Caco-2 (cell line): ENCODE results near the gene SLC41A2. TPM values are rescaled to one million over a fixed set of nuclear protein-coding genes. Genes with fewer than 3 reads are reported as not detected.

Experiments used
- BruUV-seq: library from RNA; stranded (reverse); fragments of 400-500 nt; replicated peaks from 2 replicates; lab custom pipeline; 2021; lab: Mats Ljungman, UMichigan
- CTCF ChIA-PET: fragments of 300-600 bp; sonication (Branson Sonifier 250); formaldehyde crosslinking; loops from one replicate; lab custom pipeline; 2022; ENCODE audit warnings: antibody characterized with exemption; lab: Charles Lee
- POLR2A ChIA-PET: fragments of 300-600 bp; sonication (Branson Sonifier 250); formaldehyde crosslinking; loops from one replicate; lab custom pipeline; 2022; ENCODE audit warnings: antibody characterized with exemption; lab: Charles Lee
- DNase-seq, 2 experiments: peaks; one replicate each; pipeline versions ENCODE4 v3.0.0 to v3.0.0-alpha.2; 2020 to 2022
- H3K27me3 ChIP-seq: replicated peaks from 2 replicates; pipeline ENCODE4 v1.6.0; 2011; ENCODE audit warnings: low read length; ENCODE audit not compliant: control insufficient read depth, insufficient read depth
- H3K36me3 ChIP-seq: 2 replicates; pipeline ENCODE4 v1.5.1; 2011; ENCODE audit warnings: low read length; ENCODE audit not compliant: control insufficient read depth, insufficient read depth
- H3K4me1 ChIP-seq: fragments of 250-450 bp; sonication (Bioruptor Pico); 2 replicates; pipeline ENCODE4 v1.5.1; 2020; ENCODE audit warnings: mild to moderate bottlenecking
- H3K4me3 ChIP-seq: 2 replicates; pipeline ENCODE4 v1.5.1; 2011; ENCODE audit warnings: low read depth, mild to moderate bottlenecking, control low read depth, low read length
- H3K9me3 ChIP-seq: fragments of 250-450 bp; sonication (Bioruptor Pico); 2 replicates; pipeline ENCODE4 v1.5.1; 2020; ENCODE audit warnings: mild to moderate bottlenecking, moderate library complexity
- H3K27ac Mint-ChIP-seq: one replicate; pipeline ENCODE4 v1.8.0; 2022; ENCODE audit warnings: mixed read lengths; ENCODE audit not compliant: unreplicated experiment
- H3K27me3 Mint-ChIP-seq: one replicate; pipeline ENCODE4 v1.8.0; 2022; ENCODE audit warnings: mixed read lengths; ENCODE audit not compliant: insufficient read depth, unreplicated experiment
- H3K36me3 Mint-ChIP-seq: one replicate; pipeline ENCODE4 v1.8.0; 2022; ENCODE audit warnings: mild to moderate bottlenecking, mixed read lengths; ENCODE audit not compliant: insufficient read depth, unreplicated experiment
- H3K4me1 Mint-ChIP-seq: one replicate; pipeline ENCODE4 v1.8.0; 2022; ENCODE audit warnings: low read depth, mixed read lengths; ENCODE audit not compliant: unreplicated experiment
- H3K4me3 Mint-ChIP-seq: one replicate; pipeline ENCODE4 v1.8.0; 2022; ENCODE audit warnings: mild to moderate bottlenecking, moderate library complexity, mixed read lengths; ENCODE audit not compliant: unreplicated experiment
- H3K9me3 Mint-ChIP-seq: one replicate; pipeline ENCODE4 v1.8.0; 2022; ENCODE audit warnings: mixed read lengths; ENCODE audit not compliant: unreplicated experiment
- intact Hi-C: fragments of 100-400 bp; cut with micrococcal nuclease; formaldehyde crosslinking; loops from one replicate; pipeline ENCODE4 v1.10.0; 2022; ENCODE audit not compliant: unreplicated experiment
- total RNA-seq: library from RNA; stranded (reverse); gene quantifications from 2 replicates; pipeline ENCODE4 v1.2.3, GENCODE V29; 2022
- TF ChIP-seq, protein P1 (sequence below), 2 experiments: fragments of 200-600 bp in 1 of 2; IDR thresholded peaks; 1 replicate in 1 of 2; 2 replicates in 1 of 2; pipeline versions ENCODE4 v1.5.1 to v1.8.0; 2011 to 2022; ENCODE audit warnings: antibody characterized with exemption in 1 of 2, control low read depth in 1 of 2, inconsistent platforms in 1 of 2, low read depth in 1 of 2, low read length in 1 of 2, mild to moderate bottlenecking in 1 of 2, moderate library complexity in 1 of 2; ENCODE audit not compliant: insufficient read depth in 1 of 2, severe bottlenecking in 1 of 2, unreplicated experiment in 1 of 2

SLC41A2 gene
- total RNA-seq, 1 experiment from 2014 or later = 21.6 TPM

DNA sequence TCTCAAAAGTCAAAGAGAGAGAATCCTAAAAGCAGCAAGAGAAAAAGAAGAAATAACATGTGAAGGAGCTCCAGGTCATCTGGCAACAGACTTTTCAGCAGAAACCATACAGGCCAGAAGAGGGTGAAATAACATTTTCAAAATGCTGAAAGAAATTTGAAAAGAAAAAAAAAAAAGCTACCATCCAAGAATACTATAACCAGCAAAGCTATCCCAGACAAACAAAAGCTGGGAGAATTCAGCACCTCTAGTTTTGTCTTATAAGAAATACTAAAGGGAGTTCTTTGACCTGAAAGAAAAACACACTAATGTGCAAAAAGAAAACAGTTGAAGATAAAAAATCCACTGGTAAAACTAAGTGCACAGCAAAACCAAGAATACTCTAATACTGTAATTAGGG lies 36.8 kb downstream of the SLC41A2 start:
- no peak for DNase-seq
- Mint-ChIP-seq H3K9me3 (peaks cover 16% of the 10 kb centered on the region), H3K27me3 (no peaks in the 10 kb centered on the region), H3K36me3 (no peaks in the 10 kb centered on the region), H3K4me3 (no peak overlapping the region), H3K4me1 (no peaks in the 10 kb centered on the region), H3K27ac (no peak overlapping the region)
- H3K27me3 ChIP-seq = no peaks in the 10 kb centered on the region
- intact Hi-C loops = no loop called here
- no peak overlapping the region for H3K4me3 ChIP-seq
- BruUV-seq = no TSS peak
- H3K36me3 ChIP-seq = no peaks in the 10 kb centered on the region
- CTCF ChIA-PET = no interaction called here
- TF ChIP-seq, protein P1, sequence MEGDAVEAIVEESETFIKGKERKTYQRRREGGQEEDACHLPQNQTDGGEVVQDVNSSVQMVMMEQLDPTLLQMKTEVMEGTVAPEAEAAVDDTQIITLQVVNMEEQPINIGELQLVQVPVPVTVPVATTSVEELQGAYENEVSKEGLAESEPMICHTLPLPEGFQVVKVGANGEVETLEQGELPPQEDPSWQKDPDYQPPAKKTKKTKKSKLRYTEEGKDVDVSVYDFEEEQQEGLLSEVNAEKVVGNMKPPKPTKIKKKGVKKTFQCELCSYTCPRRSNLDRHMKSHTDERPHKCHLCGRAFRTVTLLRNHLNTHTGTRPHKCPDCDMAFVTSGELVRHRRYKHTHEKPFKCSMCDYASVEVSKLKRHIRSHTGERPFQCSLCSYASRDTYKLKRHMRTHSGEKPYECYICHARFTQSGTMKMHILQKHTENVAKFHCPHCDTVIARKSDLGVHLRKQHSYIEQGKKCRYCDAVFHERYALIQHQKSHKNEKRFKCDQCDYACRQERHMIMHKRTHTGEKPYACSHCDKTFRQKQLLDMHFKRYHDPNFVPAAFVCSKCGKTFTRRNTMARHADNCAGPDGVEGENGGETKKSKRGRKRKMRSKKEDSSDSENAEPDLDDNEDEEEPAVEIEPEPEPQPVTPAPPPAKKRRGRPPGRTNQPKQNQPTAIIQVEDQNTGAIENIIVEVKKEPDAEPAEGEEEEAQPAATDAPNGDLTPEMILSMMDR (IDR thresholded peaks at IDR 0.05; ENCODE audit: insufficient read depth in 1 of 2, low read depth in 1 of 2, low read length in 1 of 2, severe bottlenecking in 1 of 2, unreplicated experiment in 1 of 2) = no peak
- peaks cover 7% of the 10 kb centered on the region; the same call in 1 of the 2 replicates for H3K9me3 ChIP-seq
- POLR2A ChIA-PET = no interaction called here
- no peaks in the 10 kb centered on the region for H3K4me1 ChIP-seq

DNA sequence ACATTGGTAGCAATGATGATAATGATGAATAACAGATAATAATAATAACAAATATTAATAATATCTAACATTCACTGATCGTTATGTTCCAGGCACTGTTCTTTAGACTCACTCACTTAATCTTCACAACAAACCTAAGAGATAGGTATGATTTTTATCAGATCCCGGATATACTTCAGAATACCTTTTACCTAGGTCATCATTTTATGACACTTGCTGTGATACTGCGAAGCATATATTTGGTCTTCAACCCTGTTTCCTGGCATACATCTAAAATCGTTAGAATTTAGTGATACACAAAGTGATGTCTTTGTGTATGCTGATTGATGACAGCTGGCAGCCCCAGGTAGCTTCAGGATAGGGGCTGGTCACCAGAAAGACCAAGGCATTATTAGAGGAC lies 46.1 kb downstream of the SLC41A2 start:
- Mint-ChIP-seq H3K4me1 (no peaks in the 10 kb centered on the region), H3K27me3 (no peaks in the 10 kb centered on the region), H3K36me3 (no peaks in the 10 kb centered on the region), H3K9me3 (no peaks in the 10 kb centered on the region), H3K27ac (no peak overlapping the region), H3K4me3 (no peak overlapping the region)
- H3K27me3 ChIP-seq = no peaks in the 10 kb centered on the region
- no peaks in the 10 kb centered on the region for H3K36me3 ChIP-seq
- no peak for DNase-seq
- H3K9me3 ChIP-seq = no peaks in the 10 kb centered on the region
- H3K4me1 ChIP-seq = no peaks in the 10 kb centered on the region
- intact Hi-C loops = no loop called here
- TF ChIP-seq, protein P1 (IDR thresholded peaks at IDR 0.05; ENCODE audit: insufficient read depth in 1 of 2, low read depth in 1 of 2, low read length in 1 of 2, severe bottlenecking in 1 of 2, unreplicated experiment in 1 of 2) = no peak
- no peak overlapping the region for H3K4me3 ChIP-seq
- ChIA-PET CTCF (no interaction called here), POLR2A (no interaction called here)
- no TSS peak for BruUV-seq

DNA sequence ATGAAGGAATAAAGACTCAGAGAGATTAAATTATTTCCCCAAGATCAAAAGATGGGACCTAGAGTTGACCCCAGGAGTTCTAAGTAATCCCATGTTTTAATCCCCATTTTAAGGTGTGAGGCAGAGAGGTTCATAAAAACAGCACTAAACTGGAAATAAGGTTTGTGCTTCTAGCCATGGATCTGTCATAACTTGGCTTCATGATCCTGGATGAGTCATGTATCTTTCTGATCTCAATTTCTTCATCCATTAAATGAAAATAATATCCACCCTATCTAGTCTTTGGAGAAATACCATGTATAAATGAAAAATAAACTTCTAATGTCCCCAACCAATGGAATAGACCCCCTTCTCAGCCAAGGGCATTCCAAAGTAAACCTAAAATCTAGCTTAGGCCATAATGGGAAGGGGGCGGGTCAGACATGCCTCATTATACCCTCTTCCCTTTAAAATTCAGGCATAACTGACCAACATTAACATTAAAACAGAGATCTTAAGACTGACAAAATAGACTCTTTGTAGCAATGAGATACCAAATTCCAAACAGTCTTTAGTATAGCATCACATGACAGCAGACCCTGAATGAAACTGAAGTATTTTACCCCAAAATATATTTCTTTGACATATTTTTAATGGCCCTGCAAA lies 47.8 kb downstream of the SLC41A2 start:
- Histone ChIP-seq H3K4me3 (no peak overlapping the region), H3K36me3 (no peaks in the 10 kb centered on the region), H3K4me1 (no peaks in the 10 kb centered on the region), H3K9me3 (no peaks in the 10 kb centered on the region), H3K27me3 (no peaks in the 10 kb centered on the region)
- Mint-ChIP-seq H3K27me3 (no peaks in the 10 kb centered on the region), H3K4me1 (no peaks in the 10 kb centered on the region), H3K4me3 (no peak overlapping the region), H3K36me3 (no peaks in the 10 kb centered on the region), H3K27ac (no peak overlapping the region), H3K9me3 (no peaks in the 10 kb centered on the region)
- no peak for DNase-seq
- no TSS peak for BruUV-seq
- TF ChIP-seq, protein P1 (IDR thresholded peaks at IDR 0.05; ENCODE audit: insufficient read depth in 1 of 2, low read depth in 1 of 2, low read length in 1 of 2, severe bottlenecking in 1 of 2, unreplicated experiment in 1 of 2) = no peak
- CTCF ChIA-PET = no interaction called here
- POLR2A ChIA-PET = no interaction called here
- intact Hi-C loops = no loop called here
